Measurements from ENCODE around the gene CALML3. TPM values are rescaled to one million over a fixed set of nuclear protein-coding genes. Genes with fewer than 3 reads are reported as not detected.

CALML3 gene
- total and polyA plus RNA-seq, 2 of the 8 experiments (the other 6 are each of a cell fraction or from before 2014, with no cell fraction given) = not detected

DNA sequence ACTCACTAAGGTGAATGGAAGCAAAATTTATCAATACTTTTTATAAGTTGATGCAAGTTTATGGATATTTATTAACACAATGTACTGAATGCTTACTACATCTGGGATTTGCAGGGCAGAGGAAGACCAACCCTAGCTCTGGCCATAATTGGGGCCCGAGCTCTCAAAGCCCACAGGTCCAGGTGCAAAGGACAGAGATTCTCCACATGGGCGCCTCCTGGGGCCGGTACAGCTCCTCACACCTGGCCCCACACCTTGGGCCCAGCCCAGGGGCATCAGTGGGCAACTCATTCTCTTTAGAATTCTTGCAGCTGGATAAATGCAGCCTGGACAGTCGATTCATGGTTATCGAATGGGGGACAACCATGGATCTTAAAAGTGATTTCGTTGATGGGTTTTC is 47.1 kb downstream of the CALML3 start:
- H3K27ac ChIP-seq (ENCODE audit: low read depth, low read length) = no peak overlapping the region
- H3K36me3 ChIP-seq (ENCODE audit: control insufficient read depth in 2 of 4, insufficient read depth in 4 of 4, low read length in 3 of 4) = no peaks in the 10 kb centered on the region
- no peaks in the 10 kb centered on the region for H3K9me3 ChIP-seq (ENCODE audit: insufficient read depth in 2 of 2, low read depth in 1 of 2, low read length in 1 of 2)
- H3K4ac ChIP-seq (replicated peaks; ENCODE audit: insufficient read length, low read depth, low read length) = no peak overlapping the region
- WGBS, 2 experiments (ENCODE audit: extremely low coverage in 1 of 2, insufficient coverage in 1 of 2, insufficient read length in 1 of 2, insufficient replicate concordance in 2 of 2, low coverage in 1 of 2, low lambda C conversion rate in 2 of 2, missing lambda C conversion rate in 1 of 2) = 96% methylated on average over 6 of the region's 6 CpGs; no CpG with 5 or more reads in 1 of the 2 experiments
- no peak overlapping the region for H3K18ac ChIP-seq (ENCODE audit: extremely low read depth, low read length)
- H2BK20ac ChIP-seq (ENCODE audit: low read length) = no peak overlapping the region
- H2BK5ac ChIP-seq (ENCODE audit: low read depth, low read length) = no peak overlapping the region
- H4K5ac ChIP-seq (ENCODE audit: insufficient read length, low read depth, low read length) = no peak overlapping the region
- H3K27me3 ChIP-seq (replicated peaks in 1 of 4; ENCODE audit: control insufficient read depth in 3 of 4, extremely low read depth in 1 of 4, insufficient read depth in 3 of 4, low read length in 3 of 4) = no peaks in the 10 kb centered on the region
- DNase-seq (ENCODE audit: low read depth in 1 of 2, low spot score in 2 of 2) = no peak
- H2AFZ ChIP-seq (ENCODE audit: low read length) = no peak overlapping the region
- H3K14ac ChIP-seq (ENCODE audit: insufficient read length) = no peak overlapping the region
- no peaks in the 10 kb centered on the region for H3K79me1 ChIP-seq (ENCODE audit: low read depth, low read length)
- no peak overlapping the region for H3K4me3 ChIP-seq (ENCODE audit: extremely low read depth in 1 of 4, insufficient read depth in 2 of 4, low read depth in 3 of 4, low read length in 4 of 4)
- H3K79me2 ChIP-seq (ENCODE audit: control insufficient read depth in 1 of 2, insufficient read depth in 2 of 2, low read length in 2 of 2) = no peaks in the 10 kb centered on the region
- no peak overlapping the region for H2AK5ac ChIP-seq (ENCODE audit: low read depth, low read length)
- ChIA-PET POLR2A (ENCODE audit: partially characterized antibody) (no interaction called here), CTCF (ENCODE audit: partially characterized antibody) (interaction anchor here (0.9 to 1.5 kb wide), 3 partner anchors 10 to 61 kb away, joined by 3 to 4 read pairs (median 3); no protein-coding TSS in a partner anchor)
- no peak overlapping the region for H2BK12ac ChIP-seq (ENCODE audit: low read depth, low read length)
- H3K23ac ChIP-seq (ENCODE audit: insufficient read length) = no peak overlapping the region
- FAIRE-seq = no peak
- no peaks in the 10 kb centered on the region for H4K20me1 ChIP-seq (replicated peaks in 1 of 2; ENCODE audit: control insufficient read depth in 1 of 2, insufficient read depth in 2 of 2, low read length in 2 of 2)
- no peak overlapping the region for H3K56ac ChIP-seq (replicated peaks; ENCODE audit: insufficient read length, low read depth, low read length)
- no peak overlapping the region for H3K4me2 ChIP-seq (ENCODE audit: insufficient read depth in 1 of 2, low read depth in 2 of 2, low read length in 2 of 2)
- H3K4me1 ChIP-seq (replicated peaks in 1 of 4; ENCODE audit: control insufficient read depth in 3 of 4, insufficient read depth in 4 of 4, low read length in 3 of 4) = peaks cover 0 to 4% (median 0%) of the 10 kb centered on the region in 4 experiments; a peak in 1 of 7 replicates
- H4K91ac ChIP-seq (replicated peaks; ENCODE audit: insufficient read length, low read length) = no peak overlapping the region
- no peak overlapping the region for H3K9ac ChIP-seq (replicated peaks in 1 of 4; ENCODE audit: extremely low read depth in 1 of 4, low read depth in 3 of 4, low read length in 3 of 4)
- no peak overlapping the region for H2BK120ac ChIP-seq (replicated peaks; ENCODE audit: low read depth, low read length)
- H4K8ac ChIP-seq (ENCODE audit: extremely low read depth, insufficient read depth, low read length) = no peak overlapping the region
- H2BK15ac ChIP-seq (ENCODE audit: low read length) = no peak overlapping the region
- H3K23me2 ChIP-seq (ENCODE audit: low read depth, low read length) = peaks cover 5% of the 10 kb centered on the region; the same call in 1 of the 2 replicates
- no peak for TF ChIP-seq FOSL1 (IDR thresholded peaks at IDR 0.05; ENCODE audit: insufficient read depth, low read depth, low read length)
- TF ChIP-seq EZH2 (IDR thresholded peaks at IDR 0.05; ENCODE audit: low read depth, low read length, severe bottlenecking) = no peak
- TF ChIP-seq HDAC2 (IDR thresholded peaks at IDR 0.05; ENCODE audit: borderline replicate concordance in 1 of 2, low read depth in 2 of 2, low read length in 2 of 2) = no peak
- TF ChIP-seq BRCA1 (IDR thresholded peaks at IDR 0.05; ENCODE audit: low read depth, low read length) = no peak
- TF ChIP-seq RBBP5 (IDR thresholded peaks at IDR 0.05; ENCODE audit: borderline replicate concordance, low read depth, low read length) = no peak
- TF ChIP-seq KDM5A (IDR thresholded peaks at IDR 0.05; ENCODE audit: low read length) = no peak
- TF ChIP-seq RFX5 (IDR thresholded peaks at IDR 0.05; ENCODE audit: borderline replicate concordance, low read depth, low read length) = no peak
- no peak for TF ChIP-seq TAF7 (optimal IDR thresholded peaks at IDR 0.05; ENCODE audit: borderline replicate concordance, low read depth, low read length)
- no peak for TF ChIP-seq E2F6 (IDR thresholded peaks at IDR 0.05)
- TF ChIP-seq EGR1 (IDR thresholded peaks at IDR 0.05; ENCODE audit: borderline replicate concordance, low read depth, low read length) = no peak
- no peak for TF ChIP-seq SUZ12 (IDR thresholded peaks at IDR 0.05; ENCODE audit: low read length)
- TF ChIP-seq CHD2 (IDR thresholded peaks at IDR 0.05; ENCODE audit: low read length) = no peak
- TF ChIP-seq SP4 (IDR thresholded peaks at IDR 0.05; ENCODE audit: low read length) = no peak
- TF ChIP-seq NRF1 (IDR thresholded peaks at IDR 0.05; ENCODE audit: low read depth, low read length) = no peak

Measured in H1 (cell line).